ENCODE results near the gene PEAK1.

The PEAK1 gene

DNA sequence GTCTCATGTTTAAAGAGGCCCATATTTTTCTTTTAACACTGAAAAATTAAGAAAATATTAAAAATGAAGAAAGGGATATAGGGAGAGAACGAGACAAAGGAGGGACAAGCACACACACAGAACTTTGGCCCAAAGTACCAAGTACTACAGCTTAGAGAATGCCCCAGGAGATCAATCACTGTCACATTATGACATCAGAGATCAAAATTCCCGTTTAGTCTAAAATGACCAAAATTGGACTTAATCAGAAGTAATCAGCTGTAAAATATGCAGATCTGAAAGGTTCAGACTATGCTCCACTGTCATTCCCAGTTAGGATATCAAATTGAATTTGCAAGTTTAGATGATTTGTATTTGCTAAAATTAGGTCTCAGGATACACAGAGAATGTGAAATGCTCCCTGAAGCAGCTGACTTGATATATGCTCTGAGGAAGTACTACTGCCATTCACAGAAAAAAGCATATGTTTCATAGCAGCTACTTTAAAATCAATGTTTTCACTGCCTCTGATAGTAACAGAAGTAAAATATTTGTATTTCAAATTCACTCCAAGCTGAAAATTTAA, 123.0 kb downstream of the PEAK1 start:
- Histone ChIP-seq H3K36me3 (no peaks in the 10 kb centered on the region), H3K4me1 (peaks cover 0 to 4% (median 0%) of the 10 kb centered on the region in 4 donors), H3K4me3 (no peak overlapping the region), H3K27me3 (no peaks in the 10 kb centered on the region), H3K9me3 (no peaks in the 10 kb centered on the region), H3K27ac (no peak overlapping the region)
- TF ChIP-seq, protein P1, sequence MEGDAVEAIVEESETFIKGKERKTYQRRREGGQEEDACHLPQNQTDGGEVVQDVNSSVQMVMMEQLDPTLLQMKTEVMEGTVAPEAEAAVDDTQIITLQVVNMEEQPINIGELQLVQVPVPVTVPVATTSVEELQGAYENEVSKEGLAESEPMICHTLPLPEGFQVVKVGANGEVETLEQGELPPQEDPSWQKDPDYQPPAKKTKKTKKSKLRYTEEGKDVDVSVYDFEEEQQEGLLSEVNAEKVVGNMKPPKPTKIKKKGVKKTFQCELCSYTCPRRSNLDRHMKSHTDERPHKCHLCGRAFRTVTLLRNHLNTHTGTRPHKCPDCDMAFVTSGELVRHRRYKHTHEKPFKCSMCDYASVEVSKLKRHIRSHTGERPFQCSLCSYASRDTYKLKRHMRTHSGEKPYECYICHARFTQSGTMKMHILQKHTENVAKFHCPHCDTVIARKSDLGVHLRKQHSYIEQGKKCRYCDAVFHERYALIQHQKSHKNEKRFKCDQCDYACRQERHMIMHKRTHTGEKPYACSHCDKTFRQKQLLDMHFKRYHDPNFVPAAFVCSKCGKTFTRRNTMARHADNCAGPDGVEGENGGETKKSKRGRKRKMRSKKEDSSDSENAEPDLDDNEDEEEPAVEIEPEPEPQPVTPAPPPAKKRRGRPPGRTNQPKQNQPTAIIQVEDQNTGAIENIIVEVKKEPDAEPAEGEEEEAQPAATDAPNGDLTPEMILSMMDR (IDR thresholded peaks at IDR 0.05) = no peak
- DNase-seq = no peak
- intact Hi-C loops (cut with DNase I; ENCODE audit: low total_unique reads) = no loop called here

DNA sequence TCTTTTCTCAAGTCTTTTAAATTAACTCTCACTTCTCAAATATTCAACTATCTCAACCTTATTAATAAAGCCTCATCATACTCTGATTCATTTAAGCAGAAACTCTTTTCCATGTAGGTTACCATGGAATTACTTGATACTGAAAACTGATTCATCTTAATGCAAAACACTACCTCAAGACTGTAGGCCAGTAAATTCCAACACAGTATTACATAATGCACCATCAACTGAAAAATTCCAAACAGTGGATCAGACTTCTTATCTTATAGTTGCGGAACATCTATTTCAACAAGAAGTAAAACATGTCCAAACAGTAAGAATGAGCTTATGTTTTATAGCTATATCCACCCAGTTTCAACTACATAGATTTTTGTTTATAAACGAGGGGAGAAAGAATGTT, 124.5 kb downstream of the PEAK1 start:
- DNase-seq = no peak
- intact Hi-C loops (cut with DNase I; ENCODE audit: low total_unique reads) = no loop called here

DNA sequence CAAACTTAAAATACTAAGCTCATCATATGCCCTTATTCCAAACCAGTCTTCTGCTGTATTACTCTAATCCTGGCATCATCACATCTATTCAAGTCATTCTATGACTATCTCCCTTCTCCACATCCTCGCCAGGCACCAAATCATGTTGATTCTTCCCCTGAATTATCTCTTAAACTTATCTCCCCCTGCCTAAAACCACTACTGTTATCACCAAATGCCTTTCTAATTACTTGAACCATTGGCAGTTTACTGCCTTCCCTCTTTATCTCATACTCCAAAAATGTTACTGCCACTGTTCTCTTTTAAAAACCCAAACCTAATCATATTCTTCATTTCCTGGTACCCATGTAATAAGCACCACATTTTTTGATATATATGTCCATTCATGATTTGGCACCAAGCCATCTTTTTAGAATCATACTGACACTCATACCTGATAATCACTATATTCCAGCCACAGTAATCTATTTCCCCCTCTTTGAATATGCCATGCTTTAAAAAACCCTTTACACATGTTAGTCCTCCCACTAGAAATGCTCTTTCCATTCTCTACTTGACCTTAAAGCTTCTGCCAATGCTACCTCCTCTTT, 126.8 kb downstream of the PEAK1 start:
- TF ChIP-seq, protein P1 (IDR thresholded peaks at IDR 0.05) = no peak
- Histone ChIP-seq H3K27ac (no peak overlapping the region), H3K27me3 (no peaks in the 10 kb centered on the region), H3K9me3 (no peaks in the 10 kb centered on the region), H3K4me3 (no peak overlapping the region), H3K36me3 (no peaks in the 10 kb centered on the region), H3K4me1 (no peaks in the 10 kb centered on the region)
- intact Hi-C loops (cut with DNase I; ENCODE audit: low total_unique reads) = no loop called here
- no peak for DNase-seq

More for the DNA sequence above, 124.5 kb downstream of the PEAK1 start:
- H3K4me1 ChIP-seq = peaks cover 0 to 4% (median 0%) of the 10 kb centered on the region in 4 donors
- H3K27me3 ChIP-seq = no peaks in the 10 kb centered on the region
- TF ChIP-seq, protein P1 (IDR thresholded peaks at IDR 0.05) = no peak
- H3K36me3 ChIP-seq = no peaks in the 10 kb centered on the region
- no peaks in the 10 kb centered on the region for H3K9me3 ChIP-seq
- no peak overlapping the region for H3K4me3 ChIP-seq
- H3K27ac ChIP-seq = no peak overlapping the region

DNA sequence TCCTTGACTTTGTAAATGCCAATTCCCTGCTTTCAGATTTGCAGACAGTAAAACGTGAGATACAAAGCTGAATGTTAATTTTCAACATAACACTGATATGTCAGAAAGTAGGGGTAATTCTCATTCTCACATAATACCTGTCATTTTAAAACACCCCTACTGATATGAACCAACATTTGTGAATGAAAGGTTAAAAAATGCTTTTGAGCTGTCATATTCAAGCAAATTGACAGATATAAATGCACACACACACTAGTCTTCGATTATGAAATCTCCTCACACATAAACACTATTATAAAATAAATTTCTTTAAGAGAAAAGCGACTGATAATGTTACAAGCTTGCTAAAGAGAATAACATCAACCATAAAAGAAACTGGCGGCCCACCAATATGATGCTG, 128.8 kb downstream of the PEAK1 start:
- no peaks in the 10 kb centered on the region for H3K36me3 ChIP-seq
- TF ChIP-seq, protein P1 (IDR thresholded peaks at IDR 0.05) = no peak
- no peak for DNase-seq
- H3K4me1 ChIP-seq = no peaks in the 10 kb centered on the region
- H3K27me3 ChIP-seq = no peaks in the 10 kb centered on the region
- no peak overlapping the region for H3K4me3 ChIP-seq
- intact Hi-C loops (cut with DNase I; ENCODE audit: low total_unique reads) = no loop called here
- H3K9me3 ChIP-seq = no peaks in the 10 kb centered on the region
- no peak overlapping the region for H3K27ac ChIP-seq

DNA sequence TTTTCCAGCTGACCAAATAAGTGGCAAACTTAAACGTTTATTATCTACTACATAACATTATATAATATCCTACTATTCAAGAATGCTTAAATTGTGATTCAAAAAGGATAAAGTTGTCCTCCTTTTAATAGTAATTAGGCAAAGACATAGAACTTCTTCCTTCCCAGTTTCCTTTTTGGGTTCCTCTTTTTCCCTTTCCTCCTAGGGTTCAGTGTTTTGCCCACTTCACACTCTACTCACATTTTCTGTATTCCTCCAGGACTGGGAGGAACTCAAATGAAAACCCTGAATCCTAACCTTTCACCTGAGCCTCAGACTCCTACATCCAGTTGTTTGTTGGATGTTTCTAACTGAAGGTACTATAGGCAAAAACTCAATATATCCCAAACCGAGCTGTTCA, 132.5 kb downstream of the PEAK1 start:
- no peaks in the 10 kb centered on the region for H3K36me3 ChIP-seq
- no peaks in the 10 kb centered on the region for H3K9me3 ChIP-seq
- no peak overlapping the region for H3K4me3 ChIP-seq
- TF ChIP-seq, protein P1 (IDR thresholded peaks at IDR 0.05) = no peak
- H3K27ac ChIP-seq = no peak overlapping the region
- intact Hi-C loops (cut with DNase I; ENCODE audit: low total_unique reads) = no loop called here
- H3K4me1 ChIP-seq = peaks cover 0 to 8% (median 0%) of the 10 kb centered on the region in 4 donors
- H3K27me3 ChIP-seq = no peaks in the 10 kb centered on the region
- no peak for DNase-seq

Data from tibial artery (tissue), 4 donors.